ENCODE measurements around the gene KCNK17. TPM values are rescaled to one million over a fixed set of nuclear protein-coding genes. Genes with fewer than 3 reads are reported as not detected.

Gene KCNK17
- total and polyA plus RNA-seq, 3 donors from 2014 or later = 0.32 to 0.47 (median 0.37) TPM

DNA sequence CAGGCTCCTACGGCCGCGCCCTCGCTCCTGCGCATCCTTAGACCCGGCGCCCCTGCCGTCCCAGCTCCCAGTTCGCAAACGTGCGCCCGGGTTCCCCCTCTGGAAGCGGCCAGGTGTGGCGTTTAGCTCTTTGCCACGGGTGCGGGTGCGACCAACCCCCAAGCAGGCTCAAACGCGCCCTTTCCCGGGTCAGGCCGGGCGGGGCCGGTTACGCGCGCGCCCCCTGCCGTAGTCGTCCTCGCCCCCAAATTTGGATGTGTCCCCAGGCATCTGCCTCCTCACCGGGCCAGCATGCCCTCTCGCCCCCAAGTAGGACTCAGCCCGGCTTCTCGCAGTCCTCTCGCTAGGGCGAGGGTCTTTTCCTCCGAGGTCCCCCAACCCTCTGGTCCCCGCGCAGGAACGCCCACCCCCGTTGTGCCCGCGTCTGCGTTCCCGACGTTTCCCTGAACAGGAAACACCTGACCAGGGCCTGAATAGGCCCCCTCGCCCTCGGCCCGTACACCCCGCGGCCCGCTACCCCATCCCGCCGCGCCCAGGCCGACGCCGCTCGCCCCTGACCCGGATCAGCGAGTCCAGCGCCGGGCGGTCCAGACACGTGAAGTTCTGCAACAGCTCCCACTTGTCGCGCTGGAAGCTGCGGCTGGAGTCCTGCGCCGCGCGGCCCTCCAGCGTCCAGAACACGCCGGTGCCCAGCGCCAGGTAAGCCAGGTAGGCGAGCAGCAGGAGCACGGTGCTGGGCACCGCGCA, 520 bp downstream of the KCNK17 start:
- WGBS, 2 donors = 1 to 3% methylated on average over 28 to 79 of the region's 80 CpGs
- DNase-seq = no peak
- Histone ChIP-seq H3K36me3 (ENCODE audit: low read depth, missing control alignments) (no peaks in the 10 kb centered on the region), H3K27ac (no peak overlapping the region), H3K4me1 (peaks cover 9% of the 10 kb centered on the region), H3K27me3 (no peaks in the 10 kb centered on the region), H3K9me3 (no peaks in the 10 kb centered on the region), H3K4me3 (peak overlapping the region; percentile 39 to 57)
- intact Hi-C loops (cut with DNase I; ENCODE audit: low total_unique reads) = no loop called here
- no peak for TF ChIP-seq POLR2A (IDR thresholded peaks at IDR 0.05)
- TF ChIP-seq, protein P1, sequence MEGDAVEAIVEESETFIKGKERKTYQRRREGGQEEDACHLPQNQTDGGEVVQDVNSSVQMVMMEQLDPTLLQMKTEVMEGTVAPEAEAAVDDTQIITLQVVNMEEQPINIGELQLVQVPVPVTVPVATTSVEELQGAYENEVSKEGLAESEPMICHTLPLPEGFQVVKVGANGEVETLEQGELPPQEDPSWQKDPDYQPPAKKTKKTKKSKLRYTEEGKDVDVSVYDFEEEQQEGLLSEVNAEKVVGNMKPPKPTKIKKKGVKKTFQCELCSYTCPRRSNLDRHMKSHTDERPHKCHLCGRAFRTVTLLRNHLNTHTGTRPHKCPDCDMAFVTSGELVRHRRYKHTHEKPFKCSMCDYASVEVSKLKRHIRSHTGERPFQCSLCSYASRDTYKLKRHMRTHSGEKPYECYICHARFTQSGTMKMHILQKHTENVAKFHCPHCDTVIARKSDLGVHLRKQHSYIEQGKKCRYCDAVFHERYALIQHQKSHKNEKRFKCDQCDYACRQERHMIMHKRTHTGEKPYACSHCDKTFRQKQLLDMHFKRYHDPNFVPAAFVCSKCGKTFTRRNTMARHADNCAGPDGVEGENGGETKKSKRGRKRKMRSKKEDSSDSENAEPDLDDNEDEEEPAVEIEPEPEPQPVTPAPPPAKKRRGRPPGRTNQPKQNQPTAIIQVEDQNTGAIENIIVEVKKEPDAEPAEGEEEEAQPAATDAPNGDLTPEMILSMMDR (IDR thresholded peaks at IDR 0.05) = no peak

DNA sequence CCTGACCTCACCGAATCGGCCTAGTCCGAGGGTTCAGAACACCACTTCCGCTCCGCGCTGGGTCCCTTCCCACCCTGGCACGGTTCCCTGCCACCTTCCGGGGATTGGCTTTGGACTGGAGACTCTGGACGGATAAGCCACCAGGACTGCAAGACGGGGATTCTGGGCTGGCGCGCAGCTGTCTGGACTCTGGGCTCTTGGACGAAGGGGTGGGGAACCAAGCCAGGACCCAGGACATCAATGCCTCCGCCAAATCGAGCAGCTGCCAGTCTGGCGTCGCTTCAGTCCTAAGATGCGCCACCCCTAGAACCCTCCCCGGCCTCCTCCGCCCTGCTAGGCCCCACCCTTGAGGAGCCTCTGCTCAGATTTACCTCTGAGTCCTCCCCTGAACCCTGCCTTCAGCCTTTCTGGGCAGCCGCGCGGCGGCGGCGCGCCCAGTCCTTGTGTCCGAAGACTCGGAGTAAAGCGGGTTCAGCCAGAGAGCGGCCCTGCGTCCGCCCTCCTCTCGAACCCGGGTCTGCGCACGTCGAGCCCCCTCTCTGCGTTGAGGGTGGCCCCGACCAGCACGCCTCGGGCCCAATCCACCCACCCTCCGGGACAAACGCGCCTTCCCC, 1.2 kb downstream of the KCNK17 start:
- no peak for DNase-seq
- 1 to 15% methylated on average over 14 to 43 of the region's 45 CpGs for WGBS, 2 donors
- Histone ChIP-seq H3K9me3 (no peaks in the 10 kb centered on the region), H3K4me3 (peak overlapping the region; percentile 39 to 57), H3K36me3 (ENCODE audit: low read depth, missing control alignments) (no peaks in the 10 kb centered on the region), H3K27me3 (no peaks in the 10 kb centered on the region), H3K27ac (no peak overlapping the region), H3K4me1 (peaks cover 9% of the 10 kb centered on the region)
- intact Hi-C loops (cut with DNase I; ENCODE audit: low total_unique reads) = no loop called here
- TF ChIP-seq, protein P1 (IDR thresholded peaks at IDR 0.05) = no peak
- TF ChIP-seq POLR2A (IDR thresholded peaks at IDR 0.05) = no peak

DNA sequence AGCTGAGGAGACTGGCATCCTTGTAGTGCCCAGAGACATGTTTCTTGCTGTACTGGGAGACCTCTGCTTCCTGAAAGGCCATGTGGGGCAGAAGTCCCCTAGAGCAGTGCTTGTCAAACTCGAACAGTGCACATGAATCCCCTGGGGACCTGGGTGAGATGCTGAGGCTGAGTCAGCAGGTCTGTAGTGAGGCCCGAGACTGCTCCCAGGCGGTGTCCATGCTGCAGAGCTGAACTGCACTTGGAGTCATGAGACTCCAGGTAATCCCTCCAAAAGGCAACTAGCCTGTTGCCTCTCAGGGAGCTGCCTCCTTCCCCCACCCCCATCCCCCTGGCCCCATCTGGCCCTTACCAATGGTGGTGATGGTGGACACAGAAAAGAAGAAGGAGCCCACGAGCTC, 3.7 kb downstream of the KCNK17 start:
- 56 to 88% methylated on average over 3 to 4 of the region's 4 CpGs for WGBS, 2 donors
- DNase-seq = no peak
- Histone ChIP-seq H3K36me3 (ENCODE audit: low read depth, missing control alignments) (no peaks in the 10 kb centered on the region), H3K4me3 (no peak overlapping the region), H3K27me3 (no peaks in the 10 kb centered on the region), H3K27ac (no peak overlapping the region), H3K9me3 (no peaks in the 10 kb centered on the region), H3K4me1 (peaks cover 9% of the 10 kb centered on the region)
- intact Hi-C loops (cut with DNase I; ENCODE audit: low total_unique reads) = no loop called here
- TF ChIP-seq POLR2A (IDR thresholded peaks at IDR 0.05) = no peak
- TF ChIP-seq, protein P1 (IDR thresholded peaks at IDR 0.05) = no peak

DNA sequence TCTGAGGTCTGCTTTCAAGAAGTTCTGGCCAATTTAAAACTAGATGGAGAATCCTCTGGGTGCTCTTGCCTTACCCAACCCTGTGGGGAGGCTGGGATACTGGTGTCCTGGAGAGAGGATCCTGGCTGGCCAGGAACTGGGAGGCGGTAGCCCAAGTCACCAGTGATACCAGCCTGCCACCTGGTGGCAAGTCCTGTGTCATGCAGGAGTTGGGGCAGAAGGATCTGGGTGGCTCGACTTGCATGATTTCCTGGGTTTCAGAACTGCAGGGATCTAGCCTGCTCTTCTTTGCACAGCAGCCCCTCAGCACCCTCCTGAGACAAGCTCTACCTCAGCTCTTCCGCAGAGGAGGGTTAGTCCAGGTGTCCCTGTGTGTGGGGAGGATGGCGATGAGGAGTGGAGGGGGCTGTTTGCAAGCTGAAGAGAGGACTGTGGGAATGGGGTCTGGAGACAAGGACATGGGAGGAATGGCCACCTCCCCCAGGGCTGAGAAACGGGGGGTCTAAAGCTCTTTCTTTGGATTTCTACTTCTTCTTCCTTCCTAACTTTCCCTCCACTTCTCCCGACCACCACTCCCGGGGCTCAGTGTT, 4.2 kb downstream of the KCNK17 start:
- WGBS, 2 donors = 46 to 56% methylated on average over 6 to 7 of the region's 7 CpGs
- no peaks in the 10 kb centered on the region for H3K27me3 ChIP-seq
- H3K4me1 ChIP-seq = peaks cover 9% of the 10 kb centered on the region
- no peaks in the 10 kb centered on the region for H3K9me3 ChIP-seq
- no peak overlapping the region for H3K27ac ChIP-seq
- no peak overlapping the region for H3K4me3 ChIP-seq
- DNase-seq = peak; percentile 80
- H3K36me3 ChIP-seq (ENCODE audit: low read depth, missing control alignments) = no peaks in the 10 kb centered on the region
- intact Hi-C loops (cut with DNase I; ENCODE audit: low total_unique reads) = no loop called here
- TF ChIP-seq POLR2A (IDR thresholded peaks at IDR 0.05) = no peak
- TF ChIP-seq, protein P1 (IDR thresholded peaks at IDR 0.05) = peak; percentile 71 to 88 (median 84)
